Hematopoietic multipotent progenitor cell (in vitro differentiated cells): ENCODE data around the gene PPP1R17. TPM values are rescaled to one million over a fixed set of nuclear protein-coding genes. Genes with fewer than 3 reads are reported as not detected.

Experiments used
- DNase-seq, 3 donors: peaks; one replicate each; pipeline ENCODE4 v3.0.0-alpha.2; 2011 to 2015; ENCODE audit warnings: low read depth in 2 of 3, low spot score in 2 of 3
- total RNA-seq: library from RNA; depleted of rRNA; stranded (reverse); fragments of >200 nt; gene quantifications from one replicate; pipeline ENCODE4 v1.2.3, GENCODE V29; 2012

The PPP1R17 gene
- total RNA-seq, result under 0.01 TPM

GRCh38 chr7:31687024-31687748, at the start of gene PPP1R17:
PPP1R17 (plus strand) TSS chr7:31687215; CDS start chr7:31692442, 5,227 bp downstream.
- no peak for DNase-seq

DNA sequence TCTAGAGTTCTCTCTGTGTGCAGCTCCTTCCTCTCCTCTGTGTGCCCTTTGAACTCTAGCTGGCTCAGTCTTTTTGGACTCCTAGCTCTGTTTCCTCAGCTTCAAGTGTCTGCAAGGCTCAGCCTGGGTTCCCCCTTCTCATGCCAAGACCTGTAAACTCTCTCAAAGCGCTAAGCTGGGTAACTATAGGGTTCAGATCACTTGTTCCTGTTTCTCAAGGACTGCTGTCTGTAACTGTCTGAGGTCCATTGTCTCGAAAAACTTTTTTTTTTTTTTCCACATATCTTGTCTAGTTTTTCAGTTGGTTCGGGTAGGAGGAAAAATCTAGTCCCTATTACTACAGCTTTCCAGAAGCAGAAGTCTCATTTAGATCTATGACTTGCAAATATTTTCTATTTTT, 46.6 kb upstream of the PPP1R17 start:
- DNase-seq, result no peak

GRCh38 chr7:31642681-31643115, 44.3 kb upstream of the PPP1R17 start:
- DNase-seq, result no peak

- DNase-seq, result no peak
Measured at GRCh38 chr7:31646942-31647341, 40.1 kb upstream of the PPP1R17 start.

- DNase-seq, result no peak
Measured at GRCh38 chr7:31647511-31647910, 39.5 kb upstream of the PPP1R17 start.

DNA sequence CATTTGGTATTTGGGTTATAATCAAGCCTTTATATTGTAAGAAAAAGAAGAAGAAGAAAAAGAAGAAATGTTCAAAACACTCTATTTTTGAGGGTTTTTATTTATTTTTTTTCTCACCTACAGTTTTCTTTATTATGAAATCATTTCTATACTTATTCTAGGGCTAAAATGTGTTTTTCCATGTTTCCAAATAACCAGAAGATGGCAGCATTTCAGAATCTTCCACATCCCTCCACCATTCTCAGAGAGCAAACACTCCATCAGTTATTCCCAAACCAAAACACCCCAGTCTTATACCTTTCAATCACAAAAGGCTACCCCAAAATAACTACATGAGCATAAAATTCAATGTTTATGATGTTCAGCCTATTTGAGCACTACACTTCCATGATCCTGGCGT, 38.7 kb upstream of the PPP1R17 start:
- no peak for DNase-seq

GRCh38 chr7:31648880-31649279, 38.1 kb upstream of the PPP1R17 start:
- DNase-seq, result no peak

GRCh38 chr7:31651234-31652062, 35.6 kb upstream of the PPP1R17 start:
- DNase-seq, result no peak

- DNase-seq, result no peak
Measured at GRCh38 chr7:31652063-31652326, 35.0 kb upstream of the PPP1R17 start.

GRCh38 chr7:31663072-31663471, 23.9 kb upstream of the PPP1R17 start:
- no peak for DNase-seq

- no peak for DNase-seq
Measured at GRCh38 chr7:31664890-31665289, 22.1 kb upstream of the PPP1R17 start.

GRCh38 chr7:31665546-31665945, 21.5 kb upstream of the PPP1R17 start:
- DNase-seq, result no peak

- no peak for DNase-seq
Measured at GRCh38 chr7:31669461-31669860, 17.6 kb upstream of the PPP1R17 start.

- no peak for DNase-seq
Measured at GRCh38 chr7:31679574-31680305, 7.3 kb upstream of the PPP1R17 start.

- DNase-seq, result no peak
Measured at GRCh38 chr7:31683445-31684225, 3.4 kb upstream of the PPP1R17 start.

DNA sequence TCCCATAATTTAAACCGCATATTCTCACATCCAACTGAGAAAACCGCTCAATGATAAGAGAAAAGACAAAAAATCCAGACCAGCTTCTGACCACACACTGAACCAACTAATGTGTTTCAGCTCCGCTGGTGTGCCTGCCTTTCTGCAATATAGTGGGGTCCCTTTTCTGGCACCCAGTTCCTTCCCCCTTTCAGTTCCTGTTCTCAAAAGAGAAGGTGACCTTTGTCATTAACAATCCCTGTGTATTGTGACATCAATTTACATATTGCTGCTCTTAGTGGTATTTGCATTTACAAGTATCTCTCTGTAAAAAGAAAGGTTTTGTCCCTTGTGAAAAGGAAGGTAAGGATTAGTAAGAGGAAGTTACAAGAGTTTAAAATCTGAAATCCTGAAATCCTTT, 1.4 kb downstream of the PPP1R17 start:
- DNase-seq, result no peak

DNA sequence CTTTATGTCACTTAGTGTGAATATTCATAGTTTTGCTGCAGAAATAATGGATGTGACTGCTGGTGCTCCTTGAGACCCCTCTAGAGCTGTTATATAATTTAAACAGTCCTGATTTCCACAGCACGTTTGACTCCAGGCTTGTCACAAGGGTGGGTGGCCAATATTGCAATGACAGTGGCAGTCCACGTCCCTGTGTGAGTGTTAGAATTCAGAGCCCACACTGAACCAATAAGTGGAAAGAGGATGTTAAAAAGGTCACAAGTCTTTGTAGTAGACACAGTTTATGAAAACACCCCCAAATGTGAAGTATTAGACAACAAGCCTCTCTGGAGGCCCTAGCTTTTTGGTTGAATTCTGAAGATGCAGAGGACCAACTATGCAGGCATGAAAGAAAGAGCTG, 2.0 kb downstream of the PPP1R17 start:
- no peak for DNase-seq

DNA sequence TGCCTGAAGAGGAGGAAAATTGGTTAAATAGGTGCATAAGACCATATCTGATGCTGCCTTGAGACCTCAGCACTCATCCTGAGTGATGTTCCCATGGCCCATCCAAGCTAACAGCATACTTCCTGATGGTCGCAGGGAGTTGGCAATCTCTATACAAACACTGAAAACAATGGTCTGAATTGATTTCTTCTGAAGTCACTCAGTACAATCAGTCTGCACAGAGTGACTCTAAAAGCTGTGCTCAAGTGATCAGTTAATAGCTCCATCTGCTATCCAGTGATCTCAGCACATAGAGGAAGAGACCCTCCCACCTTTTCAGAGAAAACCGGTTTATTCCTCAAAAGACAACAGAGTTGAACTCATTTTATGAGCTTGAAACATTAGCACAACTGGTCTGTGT, 3.9 kb downstream of the PPP1R17 start:
- DNase-seq, result no peak

DNA sequence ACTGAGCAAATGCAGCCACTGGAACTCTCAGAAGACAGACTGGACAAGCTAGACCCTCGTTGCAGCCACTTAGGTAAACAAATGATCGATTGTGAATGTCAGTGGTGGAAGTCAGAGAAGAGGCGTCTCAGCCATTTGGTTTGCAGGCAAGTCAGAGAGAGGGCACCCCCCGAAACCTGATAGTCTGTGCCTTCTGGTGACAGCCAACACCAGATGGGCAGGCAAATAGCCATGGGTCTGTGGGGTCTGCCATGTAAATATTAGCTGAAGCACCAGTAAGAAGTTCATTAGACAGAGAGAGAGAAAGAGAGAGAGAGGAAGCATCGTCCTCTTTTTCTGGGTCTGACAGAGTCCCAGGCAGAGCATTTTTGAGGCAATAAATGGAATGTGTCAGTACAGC, 5.4 kb downstream of the PPP1R17 start:
- no peak for DNase-seq

DNA sequence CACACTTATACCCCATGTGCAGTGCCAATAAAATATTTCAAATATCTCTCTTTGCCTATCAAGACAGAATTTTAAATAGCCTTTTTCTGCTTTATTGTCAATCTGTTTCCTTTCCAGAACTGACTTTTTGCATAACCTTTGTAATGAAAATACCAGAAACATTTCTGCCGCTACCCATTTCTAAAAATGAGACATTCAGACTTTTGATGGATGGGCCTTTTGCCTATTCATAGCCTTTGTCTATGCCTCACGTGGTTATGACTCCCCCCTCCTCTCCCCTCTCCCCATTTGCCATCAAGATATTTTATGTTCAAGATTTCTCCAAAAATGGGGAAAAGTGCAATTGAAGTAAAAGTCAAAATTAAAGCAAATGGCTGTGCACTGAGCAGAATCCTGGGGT, 5.9 kb downstream of the PPP1R17 start:
- no peak for DNase-seq
